Measurements from ENCODE around the gene ARMH2.
"Not testable (repeated sequence)": the region's sequence is repeated elsewhere in the genome, so short reads cannot be mapped to it uniquely, and the experiment has no call there.

The ARMH2 gene

DNA sequence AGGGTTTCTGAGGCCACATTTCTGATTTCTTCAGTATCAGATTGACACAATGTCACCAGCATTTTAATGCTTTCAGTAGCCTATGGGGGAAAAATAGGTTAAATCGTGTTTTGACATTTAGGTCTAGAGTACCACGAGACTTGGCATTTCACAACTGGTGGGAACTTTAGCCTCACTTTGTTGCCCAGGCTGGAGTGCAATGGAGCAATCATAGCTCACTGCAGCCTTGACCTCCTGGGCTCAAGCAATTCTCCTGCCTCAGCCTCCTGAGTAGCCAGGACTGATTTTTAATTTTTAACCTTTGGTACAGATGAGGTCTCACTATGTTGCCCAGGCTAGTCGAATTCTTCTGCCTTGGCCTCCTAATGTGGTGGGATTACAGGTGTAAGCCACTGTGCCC, 11.0 kb upstream of the ARMH2 start:
- no peak for DNase-seq

DNA sequence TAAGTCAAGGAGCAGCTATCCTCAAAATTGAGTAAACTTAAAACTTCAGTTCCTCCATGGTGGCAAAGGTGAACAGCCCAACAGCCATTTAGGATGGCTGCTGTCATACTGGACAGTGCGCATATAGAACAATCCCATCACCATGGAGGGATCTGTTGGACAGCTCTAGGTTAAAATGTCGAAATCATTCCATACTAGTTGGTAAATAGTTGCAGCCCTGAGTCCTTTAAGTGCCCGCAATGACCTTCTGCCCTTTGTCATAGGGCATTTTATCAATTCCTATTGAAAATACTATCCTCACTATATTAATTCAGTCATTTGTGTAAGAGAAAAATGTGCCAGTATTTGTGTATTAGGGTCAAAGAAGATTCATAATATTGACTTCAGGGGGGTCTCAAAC, 8.9 kb upstream of the ARMH2 start:
- DNase-seq: no peak

DNA sequence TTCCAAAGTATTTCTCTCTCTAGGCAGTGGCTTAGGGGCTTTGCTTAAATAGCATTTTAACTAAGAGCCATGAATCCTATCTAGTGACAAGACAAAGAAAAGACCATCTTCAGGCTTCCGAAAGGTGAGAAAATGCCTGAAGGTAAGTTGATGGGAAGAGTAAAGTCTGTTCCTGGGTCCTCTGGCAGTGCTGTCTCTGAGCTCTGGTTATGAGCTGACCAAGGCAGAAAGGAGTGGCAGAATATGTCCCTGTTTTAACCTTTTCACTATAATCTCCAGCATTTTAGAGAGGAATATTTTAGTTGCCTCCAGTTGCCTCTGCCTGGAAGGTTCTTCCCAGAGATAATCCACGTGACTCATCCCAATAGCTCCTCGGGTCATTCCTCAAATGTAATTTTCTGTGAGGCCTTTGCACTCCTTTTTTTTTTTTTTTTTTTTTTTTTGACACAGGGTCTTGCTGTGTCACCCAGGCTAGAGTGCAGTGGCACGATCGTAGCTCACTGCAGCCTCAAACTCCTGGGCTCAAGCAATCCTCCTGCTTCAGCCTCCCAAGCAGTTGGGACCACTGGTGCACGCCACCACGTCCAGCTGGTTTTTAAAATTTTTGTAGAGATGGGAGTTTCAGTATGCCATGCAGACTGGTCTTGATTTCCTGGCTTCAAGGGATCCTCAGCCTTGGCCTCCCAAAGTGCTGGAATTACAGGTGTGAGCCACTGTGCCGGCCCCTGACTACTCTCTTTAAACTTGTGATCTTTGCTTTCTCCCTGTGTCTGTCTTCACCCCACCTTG, 3.7 kb upstream of the ARMH2 start:
- DNase-seq: no peak

DNA sequence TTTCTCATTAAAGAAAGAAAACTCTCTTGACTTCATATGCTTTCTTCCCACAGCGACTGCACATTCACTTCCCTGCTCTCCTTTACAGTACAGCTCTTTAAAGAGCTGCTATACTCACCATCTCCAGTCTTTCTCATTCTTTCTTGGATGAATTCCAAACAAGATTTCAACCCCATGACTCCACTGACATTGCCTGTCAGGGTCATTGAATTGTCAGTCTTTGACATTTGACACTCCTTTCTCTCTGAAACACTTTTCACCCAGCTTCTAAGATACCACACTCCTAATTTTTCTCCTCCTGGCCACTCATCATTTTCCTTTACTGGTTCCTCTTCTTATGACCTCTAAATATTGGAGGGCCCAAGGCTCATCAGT, 811 bp upstream of the ARMH2 start:
- no peak for DNase-seq

DNA sequence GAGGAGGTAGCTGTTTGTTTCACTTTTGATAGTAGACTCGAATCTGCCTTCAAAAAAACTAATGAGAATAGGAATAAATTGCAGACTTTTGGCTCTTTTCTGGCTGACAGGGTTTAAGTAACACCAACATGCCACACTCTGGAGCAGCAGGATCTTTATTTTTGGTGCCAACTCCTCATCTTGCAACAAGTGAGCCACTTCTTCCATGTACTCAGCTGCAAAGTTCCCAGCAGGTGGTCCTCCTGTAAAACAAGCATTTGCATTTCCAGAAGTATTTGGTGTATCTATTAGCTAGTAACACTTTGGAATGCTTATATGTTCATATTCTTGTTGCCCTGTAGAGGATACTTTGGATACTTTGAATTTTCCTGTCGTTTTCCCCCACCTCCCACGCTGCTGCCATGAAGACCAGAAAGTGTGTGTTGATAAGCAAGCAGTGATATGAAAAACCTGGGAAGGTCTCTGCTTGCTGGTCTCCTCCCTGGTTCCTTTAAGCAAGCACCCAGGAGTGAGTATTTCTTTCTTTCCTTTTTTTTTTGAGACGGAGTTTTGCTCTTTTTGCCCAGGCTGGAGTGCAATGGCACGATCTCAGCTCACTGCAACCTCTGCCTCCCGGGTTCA, 1.0 kb downstream of the ARMH2 start:
- DNase-seq: no peak

DNA sequence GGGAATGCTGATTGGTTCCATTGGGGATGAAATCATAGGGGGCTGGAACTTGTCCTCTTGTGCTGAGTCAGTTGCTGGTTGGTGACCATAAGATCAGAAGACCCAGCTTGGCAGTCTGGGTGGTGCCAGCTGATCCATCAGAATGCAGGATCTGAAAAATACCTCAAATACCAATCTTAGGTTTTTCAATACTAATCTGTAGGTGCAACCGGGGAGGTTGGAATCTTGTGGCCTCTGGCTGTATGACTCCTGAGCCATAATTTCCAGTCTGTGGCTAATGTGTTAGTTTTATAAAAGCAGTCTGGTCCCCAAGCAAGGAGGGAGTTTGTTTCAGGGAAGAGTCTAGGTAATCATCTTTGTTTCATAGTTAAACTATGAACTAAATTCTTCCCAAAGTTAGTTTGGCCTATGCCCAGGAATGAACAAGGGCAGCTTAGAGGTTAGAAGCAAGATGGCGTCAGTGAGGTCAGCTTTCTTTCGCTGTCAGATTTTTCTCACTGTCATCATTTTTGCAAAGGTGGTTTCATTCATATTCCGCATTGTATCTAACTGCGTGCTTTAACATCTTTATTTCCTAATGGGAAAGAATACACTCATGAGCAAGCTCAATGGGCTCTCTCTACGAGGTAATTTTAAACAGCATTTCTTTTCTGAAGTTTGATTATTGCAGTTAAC, 2.0 kb downstream of the ARMH2 start:
- DNase-seq: no peak

DNA sequence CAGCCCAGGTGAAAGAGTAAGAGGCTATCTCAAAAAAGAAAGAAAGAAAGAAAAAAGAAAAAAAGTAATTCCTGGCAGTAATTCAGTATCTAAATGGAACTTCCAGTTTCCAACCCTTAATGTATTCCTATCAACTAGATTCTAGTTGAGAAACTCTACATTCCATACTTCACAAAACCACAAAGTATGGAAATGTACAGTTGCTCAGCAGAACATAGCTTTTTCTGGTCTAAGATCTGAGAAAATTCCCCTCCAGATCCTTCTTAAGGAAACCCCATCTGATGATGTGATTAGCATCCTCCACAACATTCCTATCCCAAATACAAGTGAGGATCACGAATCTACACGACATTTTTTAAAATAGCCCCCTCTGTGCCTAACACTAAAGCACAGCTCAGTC, 3.6 kb downstream of the ARMH2 start:
- DNase-seq: no peak

DNA sequence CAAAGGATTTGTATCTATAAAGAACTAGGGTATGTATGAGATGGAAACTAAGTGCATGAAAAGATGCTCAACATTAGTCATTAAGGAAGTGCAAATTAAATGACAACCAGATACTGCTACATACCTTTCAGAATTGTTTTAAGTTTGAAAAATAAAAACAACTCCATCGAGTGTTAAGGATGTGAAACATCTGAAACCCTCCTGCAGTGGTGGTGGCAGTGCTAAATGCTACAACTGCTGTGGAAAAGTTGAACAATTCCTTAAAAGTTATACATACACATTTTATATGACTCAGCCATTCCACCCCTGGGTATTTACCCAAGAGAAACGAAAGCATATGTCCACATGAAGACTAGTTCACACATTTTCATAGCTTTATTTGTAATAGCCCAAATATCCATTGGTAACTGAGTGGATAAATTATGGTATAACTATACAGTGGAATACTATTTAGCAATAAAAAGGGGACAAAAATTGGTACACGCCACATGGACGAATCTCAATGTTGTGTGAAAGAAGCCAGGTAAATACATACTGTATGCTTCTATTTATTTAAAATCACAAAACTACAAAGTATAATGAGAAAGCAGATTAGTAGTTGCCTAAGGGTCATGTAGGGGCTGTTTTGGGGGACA, 10.6 kb downstream of the ARMH2 start:
- DNase-seq: no peak

DNA sequence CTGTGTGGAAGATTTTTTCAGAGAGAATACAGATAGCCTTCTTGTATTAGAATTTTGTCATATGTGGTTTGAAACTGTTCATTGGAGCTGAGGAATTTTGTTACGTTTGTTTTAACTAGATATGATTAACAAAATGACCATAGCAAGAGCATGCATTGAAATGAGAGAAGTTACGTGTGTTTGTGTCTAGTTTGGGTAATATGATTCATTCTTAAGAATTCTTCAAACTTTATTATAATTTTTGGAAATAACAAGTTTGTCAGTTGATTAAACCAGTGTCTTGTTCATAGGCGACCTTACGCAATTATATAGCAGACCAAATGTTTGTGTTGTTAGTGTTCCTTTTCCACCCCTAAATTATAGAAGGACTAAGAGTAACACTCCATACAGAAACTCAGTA, 18.5 kb downstream of the ARMH2 start:
- no peak for DNase-seq

DNA sequence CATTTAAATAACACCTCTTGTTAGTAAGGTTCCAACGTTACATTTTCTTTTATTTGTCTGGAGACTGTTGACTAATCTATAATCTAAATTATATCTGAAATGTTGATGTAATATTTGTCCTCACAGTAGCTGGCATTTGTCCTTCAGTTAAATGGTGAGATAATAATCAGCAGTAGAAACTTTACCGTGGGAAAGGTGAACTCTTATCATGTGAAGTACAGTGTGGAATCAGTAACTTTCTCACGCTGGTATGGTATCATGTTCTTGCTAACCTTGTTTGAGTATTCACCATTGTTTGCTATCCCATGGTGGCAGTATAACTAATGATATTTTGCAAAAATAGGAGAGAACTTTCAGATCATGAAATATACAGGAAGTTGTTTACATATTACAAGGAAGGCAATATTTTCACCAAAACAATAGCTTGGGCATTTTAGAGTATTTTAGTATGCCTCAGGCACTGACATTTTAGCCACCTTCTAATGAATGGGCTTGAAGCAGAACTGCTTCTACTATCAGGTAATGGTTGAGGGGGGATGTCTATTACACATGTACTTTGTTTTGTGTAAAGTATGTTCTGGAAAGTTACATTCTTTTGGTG, 19.2 kb downstream of the ARMH2 start:
- no peak for DNase-seq

DNA sequence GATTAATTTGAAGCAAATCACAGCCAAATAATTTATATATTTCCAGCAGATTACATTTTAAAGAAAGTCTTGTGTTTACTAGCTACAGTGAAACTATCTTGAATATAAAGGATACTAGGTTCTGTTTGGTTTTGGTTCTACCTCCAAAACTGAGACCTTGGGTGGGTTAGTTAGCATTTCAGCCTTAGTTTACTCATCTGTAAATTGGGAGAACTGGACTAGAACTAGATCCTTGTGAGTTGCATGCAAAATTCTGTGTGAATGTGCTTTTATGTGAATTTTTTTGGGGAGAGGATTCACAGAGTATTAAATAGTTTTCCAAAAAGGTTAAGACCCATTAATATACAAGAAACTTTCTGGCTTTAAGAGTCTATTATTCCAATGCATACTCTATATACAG, 19.8 kb downstream of the ARMH2 start:
- no peak for DNase-seq

DNA sequence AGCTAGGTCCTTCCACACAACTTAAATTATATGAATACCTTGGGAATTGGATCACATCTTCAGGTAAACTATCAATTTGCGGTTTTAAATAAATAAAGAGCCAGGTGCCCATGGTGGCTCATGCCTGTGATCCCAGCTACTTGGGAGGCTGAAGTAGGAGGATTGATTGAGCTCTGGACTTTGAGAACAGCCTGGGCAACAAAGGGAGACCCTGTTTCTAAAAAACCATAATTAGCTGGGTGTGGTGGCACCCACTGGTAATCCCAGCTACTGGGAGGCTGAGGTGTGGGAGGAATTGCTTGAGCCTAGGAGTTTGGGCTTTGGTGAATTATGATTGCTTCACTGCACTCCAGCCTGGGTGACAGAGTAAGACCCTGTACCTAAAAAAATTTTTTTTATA, 20.6 kb downstream of the ARMH2 start:
- no peak for DNase-seq

DNA sequence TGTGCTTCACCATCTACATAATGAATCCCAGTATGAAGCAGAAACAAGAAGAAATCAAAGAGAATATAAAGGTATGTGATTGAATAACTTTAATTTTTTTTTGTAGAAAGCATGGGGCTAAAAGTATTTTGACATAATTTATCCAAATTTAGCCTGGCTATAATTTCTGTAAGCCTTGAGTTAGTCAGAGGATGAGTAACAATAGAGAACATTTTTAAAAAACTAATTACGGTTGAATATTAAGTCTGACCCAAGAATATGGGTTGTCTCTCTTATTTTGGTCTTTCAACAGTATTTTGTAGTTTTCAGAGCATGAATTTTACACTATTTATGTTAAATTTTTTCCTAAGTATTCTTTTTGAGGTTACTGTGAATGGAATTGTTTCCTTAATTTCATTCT, 21.5 kb downstream of the ARMH2 start:
- no peak for DNase-seq

DNA sequence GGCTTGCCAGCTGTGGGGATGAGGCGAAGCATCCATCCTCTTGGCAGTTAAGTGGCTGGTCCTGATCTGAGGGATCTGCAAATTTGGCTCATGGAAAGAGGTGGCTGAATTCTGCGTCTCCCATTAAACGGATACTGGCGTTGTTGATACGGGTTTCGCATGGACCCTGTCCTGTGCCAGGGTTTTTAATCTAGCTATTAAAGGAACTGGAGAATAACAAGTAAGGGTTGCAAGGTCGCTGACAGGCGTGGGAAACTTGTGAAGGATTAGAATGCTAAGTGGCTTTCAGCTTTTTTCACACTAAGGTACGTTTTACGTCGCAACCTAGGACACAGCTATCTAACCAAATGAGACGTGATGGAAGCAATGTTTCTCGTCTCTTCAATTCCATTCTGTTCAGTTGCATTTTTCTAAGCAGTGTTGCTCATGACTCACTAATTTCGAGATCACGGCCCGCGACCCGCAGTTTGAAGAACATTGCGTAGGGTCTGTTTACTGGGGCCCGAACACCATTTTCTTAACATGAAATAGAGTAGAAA, 23.1 kb downstream of the ARMH2 start:
- DNase-seq: peak; percentile 24

DNA sequence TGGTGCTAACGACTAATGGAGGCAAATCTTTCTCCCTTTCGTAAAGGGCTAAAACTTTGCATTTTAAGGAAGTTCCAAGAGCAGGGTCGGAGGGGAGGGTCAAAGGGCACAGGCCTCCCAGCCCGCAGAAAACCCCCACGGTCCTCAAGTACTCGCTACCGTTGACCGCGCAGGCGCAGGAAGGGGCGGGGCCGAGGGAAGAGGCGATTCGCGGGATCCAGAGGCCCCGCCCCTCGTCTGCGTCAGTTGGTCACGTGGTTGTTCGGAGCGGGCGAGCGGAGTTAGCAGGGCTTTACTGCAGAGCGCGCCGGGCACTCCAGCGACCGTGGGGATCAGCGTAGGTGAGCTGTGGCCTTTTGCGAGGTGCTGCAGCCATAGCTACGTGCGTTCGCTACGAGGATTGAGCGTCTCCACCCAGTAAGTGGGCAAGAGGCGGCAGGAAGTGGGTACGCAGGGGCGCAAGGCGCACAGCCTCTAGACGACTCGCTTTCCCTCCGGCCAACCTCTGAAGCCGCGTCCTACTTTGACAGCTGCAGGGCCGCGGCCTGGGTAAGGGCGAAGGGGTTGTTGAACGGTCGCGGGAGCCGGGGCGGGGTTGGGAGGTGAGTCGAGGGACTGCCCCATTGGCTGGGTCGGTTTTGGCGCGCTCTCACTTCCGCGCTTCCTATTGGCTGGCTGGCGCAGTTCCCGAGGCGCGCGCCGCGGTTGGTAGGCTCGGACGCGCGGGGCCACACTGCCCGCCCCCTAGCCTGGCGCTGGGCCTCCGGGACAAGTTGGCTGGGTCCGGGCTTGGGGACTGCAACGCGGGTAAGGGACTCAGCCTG, 23.8 kb downstream of the ARMH2 start, which contains the start of gene GMNN:
Gene GMNN, plus strand, starts transcription at position 242 of the 824 bp plus-strand sequence. CDS start 2,310 bp downstream, outside the sequence.
- peak; percentile 99 for DNase-seq

DNA sequence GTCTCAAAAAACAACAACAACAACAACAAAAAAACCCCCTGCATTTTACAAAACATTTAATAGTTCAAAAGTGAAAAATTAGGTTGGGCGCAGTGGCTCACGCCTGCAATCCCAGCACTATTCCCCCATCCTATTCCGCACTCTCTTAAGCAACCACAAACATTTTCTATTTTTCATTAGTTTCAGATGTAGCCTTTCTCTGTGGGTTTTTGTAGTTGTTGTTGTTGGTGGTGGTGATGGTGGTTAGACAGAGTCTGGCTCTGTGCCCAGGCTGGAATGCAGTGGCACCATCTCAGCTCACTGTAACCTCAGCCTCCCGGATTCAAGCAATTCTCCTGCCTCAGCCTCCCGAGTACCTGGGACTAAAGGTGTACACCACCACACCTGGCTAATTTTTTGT, 30.4 kb downstream of the ARMH2 start:
- DNase-seq: peak; percentile 44

DNA sequence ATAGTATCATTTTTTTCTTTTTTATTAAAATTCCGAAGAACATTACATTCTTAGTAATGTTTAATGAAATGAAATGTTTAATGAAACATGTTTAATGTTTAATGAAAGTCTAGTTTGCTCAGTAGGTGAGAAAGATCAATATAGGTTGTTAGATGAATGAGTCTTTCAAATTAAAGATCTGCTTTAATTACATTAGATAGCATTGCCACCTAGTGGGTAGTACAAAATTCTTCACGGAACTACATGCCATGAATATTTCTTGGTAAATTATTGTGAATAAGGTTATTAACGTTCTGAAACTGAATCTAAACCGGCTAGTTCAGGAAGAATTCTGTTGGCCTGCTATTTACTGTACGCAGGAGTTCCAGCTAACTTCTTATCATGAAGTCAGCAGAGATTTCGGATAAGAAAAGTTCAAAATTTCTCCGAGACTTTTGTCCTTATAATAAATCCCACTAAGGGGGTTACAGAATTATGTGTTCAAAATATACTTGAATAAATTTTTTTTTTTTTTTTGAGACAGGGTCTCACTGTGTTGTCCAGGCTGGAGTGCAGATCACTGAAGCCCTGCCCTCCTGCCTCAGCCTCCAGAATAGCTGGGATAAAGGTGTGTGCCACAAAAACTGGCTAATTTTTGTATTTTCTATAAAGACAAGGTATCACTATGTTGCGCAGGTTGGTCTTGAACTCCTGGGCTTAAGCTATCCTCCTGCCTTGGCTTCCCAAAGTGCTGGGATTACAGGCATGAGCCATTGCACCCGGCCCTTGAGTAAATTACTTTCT, 31.8 kb downstream of the ARMH2 start:
- DNase-seq: peak; percentile 84

DNA sequence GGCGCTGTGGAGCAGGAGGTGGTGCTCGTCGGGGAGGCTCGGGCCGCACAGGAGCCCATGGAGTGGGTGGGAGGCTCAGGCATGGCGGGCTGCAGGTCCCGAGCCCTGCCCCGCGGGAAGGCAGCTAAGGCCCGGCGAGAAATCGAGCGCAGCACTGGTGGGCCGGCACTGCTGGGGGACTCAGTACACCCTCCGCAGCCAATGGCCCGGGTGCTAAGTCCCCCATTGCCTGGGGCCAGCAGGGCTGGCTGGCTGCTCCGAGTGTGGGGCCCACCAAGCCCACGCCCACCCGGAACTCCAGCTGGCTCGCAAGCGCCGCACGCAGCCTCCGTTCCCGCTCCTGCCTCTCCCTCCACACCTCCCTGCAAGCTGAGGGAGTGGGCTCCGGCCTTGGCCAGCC, 32.7 kb downstream of the ARMH2 start:
- not testable (repeated sequence) for DNase-seq

DNA sequence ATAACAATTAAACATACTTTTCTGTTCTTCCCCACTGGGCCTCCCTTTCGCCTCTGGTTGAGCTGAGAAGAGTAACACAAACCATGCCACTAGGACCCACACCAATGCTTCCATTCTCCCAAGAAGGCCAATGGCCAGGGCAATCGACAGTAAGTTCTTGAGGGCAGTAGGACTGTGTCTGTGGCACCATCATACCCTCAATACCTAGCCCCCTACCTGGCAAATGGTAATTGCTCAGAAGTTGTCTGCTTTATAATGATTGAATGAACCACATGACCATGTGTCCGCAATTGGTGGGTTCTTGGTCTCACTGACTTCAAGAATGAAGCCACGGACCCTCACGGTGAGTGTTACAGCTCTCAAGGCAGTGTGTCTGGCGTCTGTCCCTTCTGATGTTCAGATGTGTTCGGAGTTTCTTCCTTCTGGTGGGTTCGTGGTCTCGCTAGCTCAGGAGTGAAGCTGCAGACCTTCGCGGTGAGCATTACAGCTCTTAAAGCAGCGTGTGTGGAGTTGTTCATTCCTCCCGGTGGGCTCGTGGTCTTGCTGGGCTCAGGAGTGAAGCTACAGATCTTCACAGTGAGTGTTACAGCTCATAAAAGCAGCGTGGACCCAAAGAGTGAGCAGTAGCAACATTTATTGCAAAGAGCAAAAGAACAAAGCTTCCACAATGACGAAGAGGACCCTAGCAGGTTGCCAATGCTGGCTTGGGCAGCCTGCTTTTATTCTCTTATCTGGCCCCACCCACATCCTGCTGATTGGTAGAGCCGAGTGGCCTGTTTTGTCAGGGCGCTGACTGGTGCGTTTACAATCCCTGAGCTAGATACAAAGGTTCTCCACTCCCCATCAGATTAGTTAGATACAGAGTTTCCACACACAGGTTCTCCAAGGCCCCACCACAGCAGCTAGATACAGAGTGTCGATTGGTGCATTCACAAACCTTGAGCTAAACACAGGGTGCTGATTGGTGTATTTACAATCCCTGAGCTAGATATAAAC, 33.6 kb downstream of the ARMH2 start:
- not testable (repeated sequence) for DNase-seq

DNA sequence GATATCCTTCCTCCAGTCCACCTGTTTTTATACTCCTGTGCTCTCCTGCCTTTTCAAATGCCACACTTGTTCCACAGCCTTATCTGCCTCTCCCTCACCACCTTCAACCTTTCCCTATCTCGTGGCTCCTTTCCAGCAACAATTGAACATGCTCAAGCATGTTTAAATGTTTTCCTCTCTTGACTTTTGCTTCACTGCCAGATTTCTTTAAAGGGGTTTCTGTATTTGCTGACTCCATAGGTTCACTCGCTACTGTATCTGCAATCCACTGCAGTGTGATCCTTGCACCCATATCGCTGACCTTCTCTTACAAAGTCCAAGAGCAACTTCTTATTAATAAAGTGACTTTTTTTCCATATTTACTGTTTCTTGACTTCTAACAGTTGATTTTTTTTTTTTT, 35.1 kb downstream of the ARMH2 start:
- DNase-seq: peak; percentile 57
